AG04449 (cell line): ENCODE data around the gene PRKAG2.

Source experiments
- CTCF ChIA-PET: fragments of 350-600 bp; formaldehyde crosslinking; extraction: SDS; loops from one replicate; lab custom pipeline; 2021; ENCODE audit warnings: antibody characterized with exemption; lab: Yijun Ruan, JAX
- POLR2A ChIA-PET: fragments of 400-600, 350-600 bp; formaldehyde crosslinking; extraction: SDS; loops from one replicate; lab custom pipeline; 2020; ENCODE audit warnings: antibody characterized with exemption, inconsistent platforms; lab: Yijun Ruan, JAX
- DNase-seq: peaks from one replicate; pipeline ENCODE4 v3.0.0-alpha.2; 2010; ENCODE audit warnings: low read depth, low spot score
- H3K4me3 ChIP-seq: 2 replicates; pipeline ENCODE4 v1.5.1; 2011; ENCODE audit warnings: low read depth, mild to moderate bottlenecking, control low read depth, low read length
- CTCF ChIP-seq: IDR thresholded peaks from one replicate; pipeline ENCODE4 v1.5.1; 2011; ENCODE audit warnings: mild to moderate bottlenecking, moderate library complexity, low read length, control low read depth, inconsistent platforms; ENCODE audit not compliant: insufficient read depth; ENCODE audit errors: missing control alignments

The PRKAG2 gene

DNA sequence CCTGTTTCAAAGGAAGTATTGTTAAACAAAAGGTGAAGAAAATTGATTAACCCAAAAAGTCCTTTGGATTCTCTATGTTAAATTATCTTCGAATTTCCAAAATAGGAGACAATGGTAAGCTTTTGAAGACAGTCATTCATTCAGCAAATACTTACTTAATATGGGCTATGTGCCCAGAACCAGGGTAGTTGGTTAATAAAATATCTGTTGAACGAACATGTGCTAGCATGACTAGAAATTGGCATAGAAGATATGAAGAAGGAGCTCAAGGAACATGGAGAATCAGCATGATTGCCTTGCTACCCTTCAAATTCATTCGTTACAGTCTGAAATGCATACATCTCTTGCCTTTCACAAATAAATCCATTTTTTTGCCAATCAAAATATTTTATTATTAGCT is 234.2 kb downstream of the PRKAG2 start:
- ChIA-PET CTCF (interaction anchor here (0.8 to 13.1 kb wide), 9 partner anchors 10 to 140 kb away, joined by 3 to 89 read pairs (median 4); no protein-coding TSS in a partner anchor), POLR2A (no interaction called here)
- no peak for DNase-seq

DNA sequence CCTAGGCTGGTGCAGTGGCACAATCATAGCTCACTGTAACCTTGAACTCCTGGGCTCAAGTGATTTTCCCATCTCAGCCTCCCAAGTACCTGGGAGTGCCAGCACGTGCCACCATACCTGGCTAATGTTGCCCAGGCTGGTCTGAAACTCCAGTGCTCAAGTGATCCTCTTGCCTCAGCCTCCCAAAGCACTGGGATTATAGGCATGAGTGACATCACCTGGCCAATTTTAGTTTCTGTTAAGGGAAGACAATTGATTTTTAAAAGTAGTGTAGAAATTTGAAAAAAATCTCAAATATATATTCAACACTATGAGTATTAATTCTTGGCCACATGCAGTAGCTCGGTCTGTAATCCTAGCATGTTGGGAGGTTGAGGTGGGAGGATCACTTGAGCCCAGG is 235.3 kb downstream of the PRKAG2 start:
- DNase-seq = no peak
- no peak overlapping the region for H3K4me3 ChIP-seq
- CTCF ChIA-PET = interaction anchor here (1.2 to 13.1 kb wide), 4 partner anchors 10 to 118 kb away, joined by 3 to 89 read pairs (median 4); no protein-coding TSS in a partner anchor
- no peak for TF ChIP-seq CTCF
- POLR2A ChIA-PET = no interaction called here

More for the DNA sequence above, 234.2 kb downstream of the PRKAG2 start:
- H3K4me3 ChIP-seq = no peak overlapping the region
- TF ChIP-seq CTCF = no peak

DNA sequence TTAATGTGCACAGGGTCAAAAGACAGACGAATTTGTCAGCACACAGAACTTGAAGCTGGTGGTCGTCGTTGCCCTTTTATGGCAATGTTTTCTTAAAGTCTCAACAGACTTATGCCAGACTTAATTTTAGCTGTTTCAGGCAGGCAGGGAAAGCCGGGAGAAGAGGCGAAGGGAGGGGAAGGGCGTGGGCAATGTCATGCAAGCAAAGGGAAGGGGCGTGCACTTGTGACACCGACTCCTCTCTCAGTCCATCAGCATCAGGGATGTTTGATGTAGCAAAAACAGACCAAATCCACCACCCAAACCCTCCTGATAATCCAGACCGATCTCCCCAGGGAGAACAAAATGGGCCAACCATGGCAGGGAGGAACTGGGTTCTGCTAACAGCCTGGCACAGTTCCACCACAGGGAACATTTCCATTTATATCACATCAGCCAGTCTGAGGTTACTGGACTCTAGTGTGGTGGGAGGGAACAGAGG is 239.1 kb downstream of the PRKAG2 start:
- no peak overlapping the region for H3K4me3 ChIP-seq
- POLR2A ChIA-PET = no interaction called here
- peak; percentile 59 for DNase-seq
- CTCF ChIA-PET = interaction anchor here (0.9 kb wide), 1 partner anchor 14 kb away, joined by 3 read pairs; no protein-coding TSS in a partner anchor
- no peak for TF ChIP-seq CTCF

DNA sequence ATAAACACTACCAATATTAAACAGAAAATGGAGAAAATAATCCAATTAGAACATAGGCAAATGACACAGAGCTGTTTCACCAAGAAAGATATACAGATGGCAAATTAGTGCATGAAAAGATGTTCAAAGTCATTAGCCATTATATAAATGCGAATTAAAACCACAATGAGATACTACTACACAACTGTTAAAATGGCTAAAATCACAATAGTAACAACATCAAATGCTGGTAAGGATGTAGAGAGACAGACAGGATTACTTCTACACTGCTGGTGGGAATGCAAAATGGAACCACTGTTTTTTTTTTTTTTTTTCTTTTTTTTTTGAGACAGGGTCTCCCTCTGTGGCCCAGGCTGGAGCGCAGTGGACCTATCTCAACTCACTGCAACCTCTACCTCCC is 242.3 kb downstream of the PRKAG2 start:
- ChIA-PET CTCF (interaction anchor here (1.0 to 12.4 kb wide), 11 partner anchors 13 to 151 kb away, joined by 3 to 94 read pairs (median 21); no protein-coding TSS in a partner anchor), POLR2A (no interaction called here)
- no peak overlapping the region for H3K4me3 ChIP-seq
- no peak for TF ChIP-seq CTCF
- no peak for DNase-seq

- TF ChIP-seq CTCF = no peak
- no peak for DNase-seq
- ChIA-PET CTCF (interaction anchor here (1.0 to 12.4 kb wide), 22 partner anchors 12 to 318 kb away, joined by 3 to 94 read pairs (median 4); no protein-coding TSS in a partner anchor), POLR2A (no interaction called here)
- no peak overlapping the region for H3K4me3 ChIP-seq
Measured at GRCh38 chr7:151633516-151633812, 243.5 kb downstream of the PRKAG2 start.

GRCh38 chr7:151632750-151633515 is 244.0 kb downstream of the PRKAG2 start:
- CTCF ChIA-PET = interaction anchor here (0.6 to 12.4 kb wide), 31 partner anchors 11 to 318 kb away, joined by 3 to 94 read pairs (median 3); no protein-coding TSS in a partner anchor
- POLR2A ChIA-PET = interaction anchor here (0.6 to 1.5 kb wide), 5 partner anchors 22 to 205 kb away, joined by 3 to 5 read pairs (median 3); no protein-coding TSS in a partner anchor
- TF ChIP-seq CTCF = no peak
- DNase-seq = no peak
- H3K4me3 ChIP-seq = peak overlapping the region; percentile 85
